ENCODE measurements around the gene CAPN13.

- TF ChIP-seq CTCF (IDR thresholded peaks at IDR 0.05; ENCODE audit: low read depth, low read length), result no peak
- no peak for TF ChIP-seq EZH2phosphoT487 (IDR thresholded peaks at IDR 0.05; ENCODE audit: low read depth)
Observed at GRCh38 chr2:30736461-30737325, 70.6 kb downstream of the CAPN13 start.

Measured in OCI-LY3 (cell line).